ENCODE data around the gene LCN1.

Gene LCN1

GRCh38 chr9:135489188-135489906, 31.9 kb upstream of the LCN1 start:
- no peak for DNase-seq

- DNase-seq = no peak
These were observed 30.9 kb upstream of the LCN1 start for GRCh38 chr9:135490166-135490870.

GRCh38 chr9:135490980-135491464, 30.2 kb upstream of the LCN1 start:
- no peak for DNase-seq

DNA sequence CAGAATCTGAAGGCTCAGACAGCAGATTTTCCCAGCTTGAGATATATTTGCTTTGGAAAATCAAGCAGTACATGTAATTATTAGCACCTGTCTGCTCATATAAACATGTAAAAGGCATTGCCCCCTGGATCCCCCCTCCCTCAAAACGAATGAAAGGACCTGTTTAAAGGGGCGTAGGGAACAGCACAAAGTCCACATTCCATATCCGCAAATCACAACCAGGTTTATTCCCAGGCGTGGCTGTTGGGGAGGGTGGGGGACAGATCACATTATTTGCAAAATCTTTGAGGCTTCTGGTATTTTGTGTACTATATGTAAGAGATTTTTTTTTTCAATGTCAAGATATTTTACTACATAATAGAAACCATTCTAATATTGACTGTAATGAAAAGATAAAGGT, 29.5 kb upstream of the LCN1 start:
- DNase-seq = no peak

DNA sequence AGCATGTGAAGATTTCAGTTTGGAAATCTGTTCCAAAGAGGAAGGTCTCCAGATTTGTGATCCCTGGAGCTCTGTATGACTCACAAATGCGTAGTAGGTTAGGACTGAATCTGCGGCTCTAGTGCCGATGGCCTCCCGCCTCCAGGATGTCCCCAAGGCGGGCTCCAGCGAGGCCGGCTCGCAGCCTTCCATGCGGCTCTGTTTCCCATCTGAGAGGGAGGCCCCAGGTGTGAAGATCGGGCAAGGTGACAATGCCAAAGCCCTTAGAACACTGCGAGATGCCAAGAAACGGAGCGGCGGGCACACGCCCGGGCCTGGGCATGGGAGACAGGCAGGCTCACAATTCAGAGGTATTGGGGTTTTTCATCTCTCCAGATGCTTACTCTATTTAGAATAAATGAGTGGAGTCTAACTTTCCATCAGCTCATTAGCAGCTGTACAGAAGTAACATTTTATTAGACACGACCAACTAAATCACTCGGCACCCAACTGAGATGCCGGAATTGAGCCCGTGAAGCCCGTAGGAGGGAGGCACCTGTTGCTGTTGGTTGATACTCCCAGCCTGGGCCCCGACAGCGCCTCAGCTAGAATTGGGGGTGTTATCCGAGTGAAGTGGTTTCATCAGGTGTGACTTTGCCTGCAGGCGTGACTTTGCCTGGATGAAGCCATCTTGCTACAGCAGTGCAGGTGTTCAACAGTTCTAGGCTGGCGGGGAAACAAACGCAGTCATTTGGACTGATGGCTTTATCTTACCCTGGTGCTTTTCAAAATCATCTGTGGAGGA, 28.2 kb upstream of the LCN1 start:
- no peak for DNase-seq

- no peak for DNase-seq
These were observed 26.3 kb upstream of the LCN1 start for GRCh38 chr9:135494791-135495559.

- DNase-seq = no peak
These were observed 22.7 kb upstream of the LCN1 start for GRCh38 chr9:135498381-135499126.

DNA sequence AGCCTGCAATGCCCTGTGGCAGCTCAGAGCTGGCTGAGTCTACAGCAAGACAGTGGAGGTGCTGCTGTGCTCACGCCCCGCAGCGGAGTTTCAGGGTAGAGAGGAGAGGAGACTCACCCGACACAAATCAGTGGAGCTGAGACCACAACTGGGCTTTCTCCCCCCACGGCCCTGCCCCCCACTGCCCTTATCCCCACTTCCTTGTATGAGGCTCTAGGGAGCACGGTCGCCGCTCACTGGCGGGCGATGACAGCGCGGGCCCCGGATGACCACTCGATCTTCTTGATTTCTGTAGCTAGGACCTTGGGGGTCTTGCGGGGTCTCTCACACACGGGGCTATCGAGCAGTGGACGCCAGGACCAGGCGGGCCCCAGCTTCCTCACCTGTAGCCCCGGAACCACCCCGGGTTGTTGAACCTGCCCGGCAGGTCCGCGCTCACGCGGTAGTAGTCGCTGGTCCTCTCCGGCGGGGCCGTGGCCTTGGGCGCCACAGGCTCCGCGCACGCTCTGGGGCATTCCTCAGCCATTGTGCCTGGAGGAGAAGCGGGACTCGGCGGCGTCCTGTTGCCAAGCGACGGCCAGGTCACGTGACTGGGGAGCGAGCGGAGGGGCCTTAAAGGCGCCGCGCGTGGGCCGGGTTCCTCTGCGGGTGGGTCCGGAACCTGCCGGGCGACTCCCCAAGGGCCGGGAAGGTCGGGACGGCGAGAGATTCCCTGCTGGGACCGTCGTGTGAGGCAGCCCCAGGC, 21.7 kb upstream of the LCN1 start:
- DNase-seq = peak; percentile 81

DNA sequence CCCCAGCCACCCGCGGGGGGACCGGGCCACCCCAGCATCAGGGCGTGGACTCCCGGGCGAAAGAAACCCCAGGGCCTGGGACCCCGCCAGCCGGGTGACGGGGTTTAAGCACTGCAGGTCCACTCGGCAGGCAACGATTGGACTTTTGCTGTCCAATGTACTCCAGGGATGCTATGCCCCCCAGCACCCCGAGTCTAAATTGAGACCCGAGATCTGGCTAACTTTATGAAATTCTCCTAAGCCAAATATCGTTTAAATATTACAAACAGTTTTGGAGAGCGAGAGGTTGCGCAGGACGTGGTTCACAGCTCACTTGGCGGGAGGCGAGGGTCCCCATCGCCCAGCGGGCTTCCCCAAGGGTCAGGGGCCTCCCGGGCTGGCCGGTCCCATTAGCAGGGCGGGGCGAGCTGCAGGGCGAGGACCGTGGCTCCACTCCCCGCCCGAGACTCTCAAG, 21.1 kb upstream of the LCN1 start:
- no peak for DNase-seq

DNA sequence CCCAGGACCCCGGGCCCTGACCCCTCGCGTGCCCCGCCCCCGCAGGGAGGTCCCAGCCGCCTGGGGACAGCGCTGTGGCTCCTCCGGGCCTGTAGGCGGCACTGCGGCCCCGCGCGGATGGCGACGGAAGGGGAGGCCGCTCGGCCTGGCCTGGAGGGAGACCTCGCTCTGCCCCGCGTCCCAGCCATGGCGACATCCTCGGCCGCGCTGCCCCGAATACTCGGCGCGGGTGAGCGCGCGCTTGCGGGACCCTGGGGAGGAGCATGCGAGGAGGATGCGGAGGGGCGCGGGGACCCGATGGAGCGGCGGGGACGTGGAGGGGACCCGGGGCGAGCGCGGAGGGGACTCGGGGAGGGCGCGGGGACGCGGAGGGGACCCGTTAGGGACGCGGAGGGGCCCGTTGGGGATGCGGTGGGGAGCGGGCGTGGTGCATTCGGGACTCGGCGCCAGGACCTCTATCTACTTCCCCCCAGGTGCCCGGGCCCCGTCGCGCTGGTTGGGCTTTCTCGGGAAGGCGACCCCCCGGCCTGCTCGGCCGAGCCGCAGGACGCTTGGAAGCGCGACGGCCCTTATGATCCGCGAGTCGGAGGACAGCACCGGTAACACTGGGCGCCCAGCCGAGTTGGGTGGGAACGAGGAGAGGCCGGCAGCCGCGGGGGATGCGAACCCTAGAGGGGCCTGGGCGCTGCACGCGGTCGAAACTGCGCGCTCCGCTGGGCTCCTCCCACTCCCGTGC, 20.5 kb upstream of the LCN1 start, which contains the start of gene MRPS2:
Gene MRPS2, plus strand, starts transcription at position 158 of the 736 bp plus-strand sequence. Its CDS starts 29 bp downstream, at position 187.
- DNase-seq = peak; percentile 84

- peak; percentile 46 for DNase-seq
These were observed 19.7 kb upstream of the LCN1 start for GRCh38 chr9:135501261-135502167.

DNA sequence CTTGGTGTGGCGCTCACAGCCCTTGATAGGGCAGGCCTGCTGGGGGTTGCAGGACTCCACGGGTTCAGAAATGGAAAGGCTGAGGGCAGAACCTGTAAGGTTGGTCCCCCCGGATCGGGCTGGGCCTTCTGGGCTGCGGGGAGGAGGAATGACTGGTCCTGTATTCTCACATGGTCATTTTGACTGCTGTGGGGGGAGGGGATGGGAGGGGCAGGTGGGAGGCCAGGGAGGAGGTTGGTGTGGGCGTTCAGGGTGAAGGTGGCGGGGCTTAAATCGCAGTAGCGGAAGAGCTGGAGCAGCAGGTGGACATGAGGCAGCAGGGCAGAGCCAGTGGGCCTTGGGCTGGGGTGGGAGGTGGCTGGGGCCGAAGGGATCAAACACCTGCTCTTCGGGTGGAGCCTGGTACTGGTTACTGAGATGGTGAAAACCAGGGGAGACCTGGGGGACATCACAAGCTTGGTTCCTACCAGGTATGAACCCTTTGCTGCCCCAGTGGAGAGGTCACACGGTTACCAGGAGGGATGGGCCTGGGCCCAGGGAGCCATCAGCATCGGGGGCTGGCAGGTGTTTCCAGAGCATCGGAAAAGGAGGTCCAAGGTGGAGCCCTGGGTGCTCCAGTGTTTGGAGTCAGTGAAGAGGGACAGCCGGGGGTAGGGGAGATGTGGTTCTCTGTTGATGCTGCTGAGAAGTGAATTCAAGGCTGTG, 18.9 kb upstream of the LCN1 start:
- no peak for DNase-seq

- DNase-seq = no peak
These were observed 18.3 kb upstream of the LCN1 start for GRCh38 chr9:135502873-135503321.

DNA sequence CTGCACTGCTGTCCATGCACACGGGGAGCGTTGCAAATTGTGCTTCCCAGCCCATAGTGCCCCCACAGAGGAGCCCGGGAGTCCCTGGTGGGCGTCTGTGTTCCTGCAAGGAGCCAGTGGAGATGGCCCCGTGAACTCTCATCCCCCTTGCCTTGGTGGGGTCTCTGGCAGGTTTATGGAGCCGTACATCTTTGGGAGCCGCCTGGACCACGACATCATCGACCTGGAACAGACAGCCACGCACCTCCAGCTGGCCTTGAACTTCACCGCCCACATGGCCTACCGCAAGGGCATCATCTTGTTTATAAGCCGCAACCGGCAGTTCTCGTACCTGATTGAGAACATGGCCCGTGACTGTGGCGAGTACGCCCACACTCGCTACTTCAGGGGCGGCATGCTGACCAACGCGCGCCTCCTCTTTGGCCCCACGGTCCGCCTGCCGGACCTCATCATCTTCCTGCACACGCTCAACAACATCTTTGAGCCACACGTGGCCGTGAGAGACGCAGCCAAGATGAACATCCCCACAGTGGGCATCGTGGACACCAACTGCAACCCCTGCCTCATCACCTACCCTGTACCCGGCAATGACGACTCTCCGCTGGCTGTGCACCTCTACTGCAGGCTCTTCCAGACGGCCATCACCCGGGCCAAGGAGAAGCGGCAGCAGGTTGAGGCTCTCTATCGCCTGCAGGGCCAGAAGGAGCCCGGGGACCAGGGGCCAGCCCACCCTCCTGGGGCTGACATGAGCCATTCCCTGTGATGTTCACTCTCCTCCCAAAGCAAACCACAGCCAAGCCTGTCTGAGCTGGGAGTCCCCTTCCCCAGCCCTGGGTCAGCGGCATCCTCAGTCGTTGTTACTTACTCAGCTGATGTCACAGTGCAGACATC, 17.6 kb upstream of the LCN1 start:
- DNase-seq = no peak

DNA sequence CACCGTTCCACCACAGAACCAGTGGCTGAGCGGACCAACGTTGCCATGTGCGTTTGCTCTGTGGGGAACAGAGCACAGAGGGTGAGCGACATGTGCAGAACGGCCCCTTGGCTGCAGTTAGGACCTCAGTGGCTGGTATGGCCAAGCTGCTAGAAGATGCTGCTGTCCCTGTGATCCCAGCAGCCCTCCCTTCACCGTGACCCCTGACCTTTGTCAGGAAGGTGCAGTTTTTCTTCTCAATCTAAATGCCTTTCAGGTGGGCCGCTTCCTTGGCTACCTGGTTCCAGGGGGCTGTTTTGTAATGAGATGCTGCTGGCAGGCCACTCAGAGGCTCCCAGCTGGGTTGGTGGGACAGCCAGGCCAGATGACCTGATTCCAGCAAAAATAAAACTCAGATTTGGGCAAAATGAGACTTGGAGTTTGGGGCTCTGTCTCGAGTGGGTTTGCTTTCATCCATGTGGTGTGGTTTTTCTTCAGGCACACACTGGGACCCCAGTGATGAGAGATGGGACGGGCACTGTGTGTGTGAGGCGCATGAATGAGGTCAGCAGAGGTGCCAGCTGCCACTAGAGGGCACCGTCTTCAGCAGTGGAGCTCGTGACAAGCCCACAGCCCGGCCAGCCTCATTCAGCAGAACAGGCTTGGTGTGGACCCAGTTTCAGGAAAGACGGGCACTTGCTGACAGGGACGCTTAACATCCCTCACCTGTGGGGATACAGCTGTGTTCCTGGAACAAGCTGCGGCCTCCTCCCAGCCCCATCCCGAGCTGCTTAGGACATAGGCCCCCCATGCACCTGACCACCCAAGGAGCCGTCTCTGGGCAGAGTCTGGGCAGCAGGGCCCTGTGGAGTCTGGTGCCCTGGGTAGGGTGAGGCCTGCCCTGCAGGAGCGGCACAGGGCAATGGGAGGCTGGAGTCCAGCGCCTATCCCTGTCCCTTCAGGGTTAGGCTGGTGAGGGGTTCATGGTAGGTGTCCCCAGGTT, 16.7 kb upstream of the LCN1 start:
- DNase-seq = peak; percentile 38
